GM19238 (cell line): ENCODE results near the gene GGN.
"Not testable (repeated sequence)": the region's sequence is repeated elsewhere in the genome, so short reads cannot be mapped to it uniquely, and the experiment has no call there.

Experiments used
- DNase-seq: peaks from one replicate; pipeline ENCODE4 v3.0.0; 2011; ENCODE audit warnings: low spot score; ENCODE audit not compliant: insufficient read length

The GGN gene

GRCh38 chr19:38387550-38388348 is at the start of gene GGN:
GGN (minus strand) TSS chr19:38388034; CDS start chr19:38387261, 773 bp downstream.
- DNase-seq, result peak; percentile 85

- DNase-seq, result no peak
Observed at GRCh38 chr19:38437295-38437694, 49.5 kb upstream of the GGN start.

- no peak for DNase-seq
Observed at GRCh38 chr19:38434549-38435051, 46.8 kb upstream of the GGN start.

- DNase-seq, result peak; percentile 73
Observed at GRCh38 chr19:38433268-38433733, 45.5 kb upstream of the GGN start, which contains the start of gene RYR1. RYR1 (plus strand) TSS chr19:38433691; CDS start chr19:38433830, 139 bp downstream.

GRCh38 chr19:38430931-38431330 is 43.1 kb upstream of the GGN start:
- no peak for DNase-seq

- DNase-seq, result no peak
Observed at GRCh38 chr19:38429811-38430156, 42.0 kb upstream of the GGN start.

GRCh38 chr19:38429055-38429810 is 41.4 kb upstream of the GGN start:
- DNase-seq, result no peak

GRCh38 chr19:38427035-38427677 is 39.3 kb upstream of the GGN start:
- not testable (repeated sequence) for DNase-seq

- peak; percentile 40 for DNase-seq
Observed at GRCh38 chr19:38425810-38426466, 38.1 kb upstream of the GGN start, which contains the start of gene RASGRP4. RASGRP4 (minus strand) TSS chr19:38426219; CDS start chr19:38426091, 128 bp downstream.

GRCh38 chr19:38425222-38425809 is 37.5 kb upstream of the GGN start:
- DNase-seq, result no peak

- no peak for DNase-seq
Observed at GRCh38 chr19:38424272-38424671, 36.4 kb upstream of the GGN start.

- DNase-seq, result no peak
Observed at GRCh38 chr19:38422438-38422837, 34.6 kb upstream of the GGN start.

GRCh38 chr19:38421856-38422255 is 34.0 kb upstream of the GGN start:
- DNase-seq, result no peak

- DNase-seq, result no peak
Observed at GRCh38 chr19:38420935-38421334, 33.1 kb upstream of the GGN start.

GRCh38 chr19:38417544-38418506 is 30.0 kb upstream of the GGN start:
- peak; percentile 52 for DNase-seq

- no peak for DNase-seq
Observed at GRCh38 chr19:38417146-38417543, 29.3 kb upstream of the GGN start.

GRCh38 chr19:38413416-38413815 is 25.6 kb upstream of the GGN start:
- DNase-seq, result no peak

- DNase-seq, result no peak
Observed at GRCh38 chr19:38412961-38413360, 25.1 kb upstream of the GGN start.

GRCh38 chr19:38412491-38412890 is 24.7 kb upstream of the GGN start:
- no peak for DNase-seq

GRCh38 chr19:38411898-38412297 is 24.1 kb upstream of the GGN start:
- not testable (repeated sequence) for DNase-seq
